ENCODE measurements around the gene ZNF274. TPM values are rescaled to one million over a fixed set of nuclear protein-coding genes. Genes with fewer than 3 reads are reported as not detected.

ZNF274 gene
- total and polyA plus RNA-seq, 9 of the 15 experiments (the other 6 are each of a cell fraction or from before 2014, with no cell fraction given) = 5.2 to 37.0 (median 28.1) TPM

GRCh38 chr19:58228585-58229254, 45.9 kb downstream of the ZNF274 start, which contains the start of gene ZNF544 (continued):
- no peak for TF ChIP-seq ZFP30 (CRISPR knock-in tag; IDR thresholded peaks at IDR 0.05; ENCODE audit: borderline replicate concordance)
- no peak for TF ChIP-seq ZBTB12 (CRISPR knock-in tag; IDR thresholded peaks at IDR 0.05)
- TF ChIP-seq ID3 (CRISPR knock-in tag; IDR thresholded peaks at IDR 0.05) = no peak
- 0 out of 2 replicates have a peak, but pooled peaks have one; percentile 20 for TF ChIP-seq ID3 (tag; IDR thresholded peaks at IDR 0.05)
- TF ChIP-seq ADNP (tag; IDR thresholded peaks at IDR 0.05) = no peak
- no peak for TF ChIP-seq CLOCK (CRISPR knock-in tag; IDR thresholded peaks at IDR 0.05; ENCODE audit: borderline replicate concordance)
- TF ChIP-seq ZNF143 (CRISPR knock-in tag; IDR thresholded peaks at IDR 0.05) = peak; percentile 77
- 0 out of 2 replicates have a peak, but pooled peaks have one; percentile 12 for TF ChIP-seq EGR1 (conservative IDR thresholded peaks at IDR 0.05)
- TF ChIP-seq ZNF277 (CRISPR knock-in tag; IDR thresholded peaks at IDR 0.05; ENCODE audit: borderline replicate concordance) = no peak
- no peak for TF ChIP-seq PRMT5 (CRISPR knock-in tag; IDR thresholded peaks at IDR 0.05)
- TF ChIP-seq ZNF408 (CRISPR knock-in tag; IDR thresholded peaks at IDR 0.05; ENCODE audit: low read depth) = no peak
- no peak for TF ChIP-seq ZNF174 (CRISPR knock-in tag; IDR thresholded peaks at IDR 0.05)
- no peak for TF ChIP-seq ZNF274 (IDR thresholded peaks at IDR 0.05; ENCODE audit: borderline replicate concordance, low read depth, low read length)
- TF ChIP-seq FOXP4 (CRISPR knock-in tag; IDR thresholded peaks at IDR 0.05; ENCODE audit: borderline replicate concordance) = peak; percentile 57; the same call in 1 of the 2 replicates
- TF ChIP-seq L3MBTL2 (IDR thresholded peaks at IDR 0.05) = peak; percentile 86
- no peak for TF ChIP-seq MAFK (IDR thresholded peaks at IDR 0.05; ENCODE audit: low read length)
- no peak for TF ChIP-seq HES1 (IDR thresholded peaks at IDR 0.05; ENCODE audit: low read depth)
- no peak for TF ChIP-seq GABPB2 (CRISPR knock-in tag; conservative IDR thresholded peaks at IDR 0.05)
